ENCODE results near the gene CCNT2.
"Not testable (repeated sequence)": the region's sequence is repeated elsewhere in the genome, so short reads cannot be mapped to it uniquely, and the experiment has no call there.

The CCNT2 gene

DNA sequence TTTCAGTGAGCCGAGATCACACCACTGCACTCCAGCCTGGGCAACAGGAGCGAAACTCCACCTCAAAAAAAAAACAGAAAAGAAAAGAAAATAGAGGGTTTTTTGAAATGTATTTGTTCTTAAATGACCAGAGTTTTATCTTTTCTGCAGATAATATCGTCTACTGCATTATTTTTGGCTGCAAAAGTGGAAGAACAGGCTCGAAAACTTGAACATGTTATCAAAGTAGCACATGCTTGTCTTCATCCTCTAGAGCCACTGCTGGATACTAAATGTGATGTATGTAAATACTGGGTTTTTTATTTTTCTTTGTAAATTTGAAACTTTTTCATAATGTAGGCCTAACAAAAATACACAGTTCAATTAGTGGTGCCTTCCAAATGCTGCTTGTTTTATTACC, 18.1 kb downstream of the CCNT2 start:
- Mint-ChIP-seq H3K27ac (peak overlapping the region; percentile 14), H3K9me3 (no peaks in the 10 kb centered on the region), H3K4me3 (no peak overlapping the region), H3K36me3 (peaks cover 91% of the 10 kb centered on the region), H3K4me1 (peaks cover 33% of the 10 kb centered on the region)
- DNase-seq (ENCODE audit: low spot score in 2 of 2) (no peak), ATAC-seq (no peak)

DNA sequence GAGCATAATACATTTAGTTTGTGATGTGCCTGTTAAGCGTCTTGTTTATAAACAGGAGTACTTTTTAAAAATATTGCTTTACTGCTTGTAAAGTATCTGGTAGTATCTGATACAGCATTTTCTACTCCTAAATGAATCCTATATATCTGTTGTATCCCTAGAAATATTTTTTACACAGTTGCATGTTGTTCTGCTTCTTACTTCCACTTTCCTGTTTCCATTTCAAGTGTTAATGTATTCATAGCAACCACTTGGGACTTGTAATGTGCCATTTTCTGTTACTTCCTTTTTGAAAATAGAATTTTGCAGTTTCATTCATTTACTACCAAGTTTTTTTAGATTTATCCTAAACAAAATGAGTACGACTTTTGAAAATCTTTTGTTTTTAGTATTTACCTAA, 24.9 kb downstream of the CCNT2 start:
- H3K4me1 Mint-ChIP-seq, result peaks cover 24% of the 10 kb centered on the region
- peaks cover 99% of the 10 kb centered on the region for H3K36me3 Mint-ChIP-seq
- ATAC-seq (no peak), DNase-seq (ENCODE audit: low spot score in 2 of 2) (no peak)
- no peak overlapping the region for H3K4me3 Mint-ChIP-seq
- peak overlapping the region; percentile 83 for H3K27ac Mint-ChIP-seq
- H3K9me3 Mint-ChIP-seq, result no peaks in the 10 kb centered on the region

GRCh38 chr2:134944975-134945374, 26.4 kb downstream of the CCNT2 start:
- Mint-ChIP-seq H3K4me3 (no peak overlapping the region), H3K27ac (peak overlapping the region; percentile 76), H3K4me1 (peaks cover 26% of the 10 kb centered on the region), H3K9me3 (no peaks in the 10 kb centered on the region), H3K36me3 (peaks cover 99% of the 10 kb centered on the region)
- ATAC-seq, result no peak
- no peak for DNase-seq (ENCODE audit: low spot score in 2 of 2)

DNA sequence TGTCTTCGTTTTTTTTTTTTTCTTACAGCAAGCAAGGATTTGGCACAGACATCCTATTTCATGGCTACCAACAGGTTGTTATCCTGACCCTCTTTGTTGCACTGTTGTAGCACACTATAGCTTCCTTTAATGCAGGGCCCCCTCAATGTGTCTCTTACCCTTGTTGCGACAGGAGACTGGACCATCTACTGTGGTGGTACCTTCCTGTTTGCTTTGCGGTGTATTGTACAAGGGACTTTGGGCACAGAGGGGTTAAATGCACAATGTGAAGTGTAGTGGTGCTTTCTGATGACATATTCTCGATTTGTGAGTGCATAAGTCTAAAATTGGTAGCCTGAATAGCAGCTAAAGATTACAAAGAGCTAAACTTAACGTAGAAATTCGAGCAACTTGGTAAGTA, 27.5 kb downstream of the CCNT2 start:
- ATAC-seq (no peak), DNase-seq (ENCODE audit: low spot score in 2 of 2) (no peak)
- H3K27ac Mint-ChIP-seq, result no peak overlapping the region
- peaks cover 31% of the 10 kb centered on the region for H3K4me1 Mint-ChIP-seq
- no peak overlapping the region for H3K4me3 Mint-ChIP-seq
- H3K9me3 Mint-ChIP-seq, result no peaks in the 10 kb centered on the region
- H3K36me3 Mint-ChIP-seq, result peaks cover 99% of the 10 kb centered on the region

- no peak overlapping the region for H3K4me3 Mint-ChIP-seq
- peaks cover 100% of the 10 kb centered on the region for H3K36me3 Mint-ChIP-seq
- no peak overlapping the region for H3K27ac Mint-ChIP-seq
- ATAC-seq, result no peak
- no peak for DNase-seq (ENCODE audit: low spot score in 2 of 2)
- H3K4me1 Mint-ChIP-seq, result peaks cover 23% of the 10 kb centered on the region
- no peaks in the 10 kb centered on the region for H3K9me3 Mint-ChIP-seq
Observed at GRCh38 chr2:134949981-134950708, 31.5 kb downstream of the CCNT2 start.

GRCh38 chr2:134950886-134951285, 32.3 kb downstream of the CCNT2 start:
- no peaks in the 10 kb centered on the region for H3K9me3 Mint-ChIP-seq
- no peak overlapping the region for H3K27ac Mint-ChIP-seq
- no peak overlapping the region for H3K4me3 Mint-ChIP-seq
- DNase-seq (ENCODE audit: low spot score in 2 of 2), result no peak
- peaks cover 16% of the 10 kb centered on the region for H3K4me1 Mint-ChIP-seq
- peaks cover 100% of the 10 kb centered on the region for H3K36me3 Mint-ChIP-seq
- ATAC-seq, result no peak

DNA sequence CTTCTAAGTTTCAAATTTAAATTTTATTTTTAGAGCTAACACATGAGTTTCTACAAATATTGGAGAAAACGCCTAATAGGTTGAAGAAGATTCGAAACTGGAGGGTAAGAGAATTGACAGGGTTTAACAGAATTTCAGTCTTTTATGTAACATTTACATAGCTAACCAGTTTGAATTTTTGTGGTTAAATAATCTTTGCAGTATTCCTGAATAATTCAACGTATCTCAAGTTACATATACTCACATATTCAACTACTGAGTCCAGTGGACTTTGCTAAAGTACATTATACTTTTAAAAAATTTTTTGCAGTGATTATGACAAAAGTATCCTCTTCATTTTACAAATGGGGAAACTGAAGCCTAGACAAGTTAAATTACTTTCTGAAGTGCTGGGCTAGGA, 34.0 kb downstream of the CCNT2 start:
- Mint-ChIP-seq H3K36me3 (peaks cover 100% of the 10 kb centered on the region), H3K4me3 (no peak overlapping the region), H3K27ac (no peak overlapping the region), H3K9me3 (no peaks in the 10 kb centered on the region), H3K4me1 (peaks cover 13% of the 10 kb centered on the region)
- DNase-seq (ENCODE audit: low spot score in 2 of 2) (no peak), ATAC-seq (no peak)

DNA sequence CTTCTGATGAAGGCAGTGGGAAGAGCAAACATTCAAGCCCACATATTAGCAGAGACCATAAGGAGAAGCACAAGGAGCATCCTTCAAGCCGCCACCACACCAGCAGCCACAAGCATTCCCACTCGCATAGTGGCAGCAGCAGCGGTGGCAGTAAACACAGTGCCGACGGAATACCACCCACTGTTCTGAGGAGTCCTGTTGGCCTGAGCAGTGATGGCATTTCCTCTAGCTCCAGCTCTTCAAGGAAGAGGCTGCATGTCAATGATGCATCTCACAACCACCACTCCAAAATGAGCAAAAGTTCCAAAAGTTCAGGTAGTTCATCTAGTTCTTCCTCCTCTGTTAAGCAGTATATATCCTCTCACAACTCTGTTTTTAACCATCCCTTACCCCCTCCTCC, 35.4 kb downstream of the CCNT2 start:
- Mint-ChIP-seq H3K9me3 (no peaks in the 10 kb centered on the region), H3K4me1 (peaks cover 13% of the 10 kb centered on the region), H3K27ac (peak overlapping the region; percentile 74), H3K4me3 (no peak overlapping the region), H3K36me3 (peaks cover 95% of the 10 kb centered on the region)
- DNase-seq (ENCODE audit: low spot score in 2 of 2) (no peak), ATAC-seq (no peak)

- Mint-ChIP-seq H3K36me3 (peaks cover 84% of the 10 kb centered on the region), H3K4me1 (peaks cover 6% of the 10 kb centered on the region), H3K9me3 (no peaks in the 10 kb centered on the region), H3K4me3 (no peak overlapping the region), H3K27ac (no peak overlapping the region)
- no peak for DNase-seq (ENCODE audit: low spot score in 2 of 2)
- ATAC-seq, result no peak
Observed at GRCh38 chr2:134955744-134956143, 37.1 kb downstream of the CCNT2 start.

GRCh38 chr2:134957477-134957876, 38.9 kb downstream of the CCNT2 start:
- ATAC-seq, result no peak
- Mint-ChIP-seq H3K4me1 (no peaks in the 10 kb centered on the region), H3K9me3 (no peaks in the 10 kb centered on the region), H3K36me3 (peaks cover 67% of the 10 kb centered on the region), H3K27ac (no peak overlapping the region), H3K4me3 (no peak overlapping the region)
- DNase-seq (ENCODE audit: low spot score in 2 of 2), result no peak

DNA sequence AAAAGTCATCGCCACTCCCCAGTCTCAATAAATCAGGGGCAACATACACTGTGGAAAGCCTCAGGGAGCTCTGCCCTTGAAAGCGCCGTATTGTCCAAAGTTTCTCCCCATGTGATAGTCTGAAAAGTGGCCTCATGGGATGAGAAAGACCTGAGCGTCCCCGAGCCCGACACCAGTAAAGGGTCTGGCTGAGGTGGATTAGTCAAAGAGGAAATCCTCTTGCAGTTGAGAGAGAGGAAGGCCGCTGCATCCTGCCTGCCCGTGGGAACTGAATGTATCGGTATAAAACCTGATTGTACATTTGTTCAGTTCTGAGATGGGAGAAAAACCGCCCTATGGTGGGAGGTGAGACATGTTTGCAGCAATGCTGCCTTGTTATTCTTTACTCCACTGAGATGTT, 48.5 kb downstream of the CCNT2 start:
- not testable (repeated sequence) for H3K4me3 Mint-ChIP-seq; H3K36me3 Mint-ChIP-seq; H3K27ac Mint-ChIP-seq; H3K4me1 Mint-ChIP-seq; DNase-seq (ENCODE audit: low spot score in 2 of 2); ATAC-seq; H3K9me3 Mint-ChIP-seq

- DNase-seq (ENCODE audit: low spot score in 2 of 2) (no peak), ATAC-seq (no peak)
- peaks cover 18% of the 10 kb centered on the region for H3K9me3 Mint-ChIP-seq
- H3K27ac Mint-ChIP-seq, result no peak overlapping the region
- no peaks in the 10 kb centered on the region for H3K36me3 Mint-ChIP-seq
- no peak overlapping the region for H3K4me3 Mint-ChIP-seq
- no peaks in the 10 kb centered on the region for H3K4me1 Mint-ChIP-seq
Observed at GRCh38 chr2:134973241-134974138, 54.9 kb downstream of the CCNT2 start.

GRCh38 chr2:134975281-134976009, 56.8 kb downstream of the CCNT2 start:
- Mint-ChIP-seq H3K9me3 (peaks cover 18% of the 10 kb centered on the region), H3K27ac (no peak overlapping the region), H3K36me3 (no peaks in the 10 kb centered on the region)

GRCh38 chr2:134976074-134976702, 57.6 kb downstream of the CCNT2 start:
- Mint-ChIP-seq H3K4me1 (no peaks in the 10 kb centered on the region), H3K27ac (no peak overlapping the region), H3K9me3 (peaks cover 18% of the 10 kb centered on the region), H3K4me3 (no peak overlapping the region), H3K36me3 (no peaks in the 10 kb centered on the region)
- no peak for ATAC-seq
- DNase-seq (ENCODE audit: low spot score in 2 of 2), result no peak

More at GRCh38 chr2:134975281-134976009, 56.8 kb downstream of the CCNT2 start:
- no peak for ATAC-seq
- Mint-ChIP-seq H3K4me3 (no peak overlapping the region), H3K4me1 (no peaks in the 10 kb centered on the region)
- DNase-seq (ENCODE audit: low spot score in 2 of 2), result no peak

DNA sequence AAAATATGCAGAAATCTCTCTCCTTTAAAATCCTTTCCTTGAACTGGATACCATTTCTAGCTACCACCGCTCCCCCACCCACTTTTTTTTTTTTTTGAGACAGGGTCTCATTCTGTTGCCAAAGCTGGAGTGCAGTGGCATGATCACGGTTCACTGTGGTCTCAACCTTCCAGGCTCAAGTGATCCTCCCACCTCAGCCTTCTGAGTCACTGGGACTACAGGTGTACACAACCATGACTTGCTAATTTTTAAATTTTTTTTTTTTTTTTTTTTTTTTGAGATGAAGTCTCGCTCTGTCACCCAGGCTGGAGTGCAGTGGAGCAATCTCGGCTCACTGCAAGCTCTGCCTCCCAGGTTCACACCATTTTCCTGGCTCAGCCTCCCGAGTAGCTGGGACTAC, 58.5 kb downstream of the CCNT2 start:
- DNase-seq (ENCODE audit: low spot score in 2 of 2); H3K4me1 Mint-ChIP-seq; ATAC-seq; H3K36me3 Mint-ChIP-seq; H3K4me3 Mint-ChIP-seq; H3K27ac Mint-ChIP-seq: not testable (repeated sequence)
- H3K9me3 Mint-ChIP-seq, result peaks cover 16% of the 10 kb centered on the region

Measured in stimulated activated effector memory CD8-positive, alpha-beta T cell treated with anti-CD3 and anti-CD28 coated beads, Interleukin-12 subunit alpha, Interleukin-12 subunit beta, amount 100 ng/mL, for 72 hours (primary cell).